Transverse colon (tissue), 4 donors: ENCODE data around the gene MUC20. TPM values are rescaled to one million over a fixed set of nuclear protein-coding genes. Genes with fewer than 3 reads are reported as not detected.
"Not testable (repeated sequence)": the region's sequence is repeated elsewhere in the genome, so short reads cannot be mapped to it uniquely, and the experiment has no call there.

Experiments used
- DNase-seq: peaks from one replicate; pipeline ENCODE4 v3.0.0-alpha.2; 2019
- H3K27ac ChIP-seq, 4 donors: fragments of 200-600 bp; sonication (generic); 2 replicates each; pipeline ENCODE4 v1.5.1; 2016 to 2018; ENCODE audit warnings: inconsistent platforms in 4 of 4
- H3K27me3 ChIP-seq: fragments of 200-600 bp; sonication (generic); 2 replicates; pipeline ENCODE4 v1.5.1; 2017; ENCODE audit warnings: inconsistent platforms
- H3K36me3 ChIP-seq, 4 donors: fragments of 200-600 bp; sonication (generic); 2 replicates each; pipeline ENCODE4 v1.5.1; 2017 to 2019; ENCODE audit warnings: inconsistent platforms in 4 of 4
- H3K4me1 ChIP-seq, 4 donors: fragments of 200-600 bp; sonication (generic); 2 replicates each; pipeline ENCODE4 v1.5.1; 2017 to 2020; ENCODE audit warnings: inconsistent platforms in 4 of 4
- H3K4me3 ChIP-seq, 4 donors: fragments of 200-600 bp; sonication (generic); 1 replicate in 1 of 4; 2 replicates in 3 of 4; pipeline versions ENCODE4 v1.5.1 to v1.6.1; 2017 to 2019; ENCODE audit warnings: inconsistent platforms in 4 of 4
- H3K9me3 ChIP-seq, 2 donors: fragments of 200-600 bp; sonication (generic); 2 replicates each; pipeline ENCODE4 v1.5.1; 2017 to 2019; ENCODE audit warnings: inconsistent platforms in 2 of 2
- CTCF ChIP-seq, 5 experiments: fragments of 200-600 bp in 3 of 5; fragments of 450-650 bp in 2 of 5; sonication (generic) in 3 of 5; IDR thresholded peaks; 1 replicate in 2 of 5; 2 replicates in 3 of 5; pipeline ENCODE4 v1.5.1; 2016 to 2017; ENCODE audit warnings: antibody characterized with exemption in 5 of 5, inconsistent platforms in 3 of 5, mild to moderate bottlenecking in 2 of 5, moderate library complexity in 1 of 5
- EP300 ChIP-seq: sonication (generic); formaldehyde crosslinking; IDR thresholded peaks from one replicate; pipeline ENCODE4 v1.6.1; 2017; ENCODE audit warnings: antibody characterized with exemption, low read depth
- POLR2A ChIP-seq: fragments of 450-650 bp; IDR thresholded peaks from one replicate; pipeline ENCODE4 v1.6.1; 2016; ENCODE audit warnings: antibody characterized with exemption, mild to moderate bottlenecking, moderate library complexity
- POLR2AphosphoS5 ChIP-seq, 3 donors: sonication (generic); formaldehyde crosslinking; IDR thresholded peaks; one replicate each; pipeline ENCODE4 v1.6.1; 2016; ENCODE audit warnings: antibody characterized with exemption in 3 of 3
- WGBS, 2 donors: methylation state at CpG; one replicate each; pipeline ENCODE4 v1.1.5; 2018; ENCODE audit warnings: low coverage in 1 of 2; 5-methylcytosine and 5-hydroxymethylcytosine counted together
- in situ Hi-C, 4 donors: fragments of 200-750 bp; cut with MboI; loops; one replicate each; pipeline versions ENCODE4 v1.15.0 to v1.15.1; 2017; ENCODE audit warnings: low sequenced_read_pairs in 3 of 4, low pct_ligation_motif_present in 1 of 4, low pct_unique_long_range_greater_than_20kb in 1 of 4
- intact Hi-C: fragments of 100-400 bp; cut with DNase I; formaldehyde crosslinking; loops from one replicate; pipeline ENCODE4 v1.15.1; 2023; ENCODE audit warnings: low total_unique reads
- total RNA-seq, 4 donors: library from RNA; depleted of rRNA; stranded (reverse); fragments of >200 nt; gene quantifications; one replicate each; pipeline ENCODE4 v1.1.0, GENCODE V29; 2016

MUC20 gene
- total RNA-seq, 4 donors from 2014 or later = 65.9 to 321 (median 131) TPM

GRCh38 chr3:195715583-195716266, 5.1 kb upstream of the MUC20 start:
- H3K27me3 ChIP-seq = no peaks in the 10 kb centered on the region
- in situ Hi-C loops (no loop called here), intact Hi-C loops (no loop called here)
- no peak overlapping the region for H3K27ac ChIP-seq
- H3K36me3 ChIP-seq = peaks cover 0 to 22% (median 0%) of the 10 kb centered on the region in 4 donors
- TF ChIP-seq POLR2AphosphoS5 (IDR thresholded peaks at IDR 0.05) (peak in 2 of 3 donors; percentile 22 to 80), EP300 (no peak), CTCF (IDR thresholded peaks at IDR 0.05) (no peak)
- WGBS, 2 donors = 83 to 88% methylated on average over 11 to 14 of the region's 14 CpGs
- peak; percentile 37 for DNase-seq
- peaks cover 0 to 15% (median 3%) of the 10 kb centered on the region in 4 donors for H3K4me1 ChIP-seq
- H3K4me3 ChIP-seq = no peak overlapping the region
- H3K9me3 ChIP-seq = no peaks in the 10 kb centered on the region

GRCh38 chr3:195717416-195717815, 3.4 kb upstream of the MUC20 start:
- H3K9me3 ChIP-seq = no peaks in the 10 kb centered on the region
- peaks cover 0 to 24% (median 5%) of the 10 kb centered on the region in 4 donors for H3K4me1 ChIP-seq
- in situ Hi-C loops (no loop called here), intact Hi-C loops (no loop called here)
- H3K27me3 ChIP-seq = no peaks in the 10 kb centered on the region
- DNase-seq = no peak
- H3K4me3 ChIP-seq = no peak overlapping the region
- TF ChIP-seq POLR2AphosphoS5 (IDR thresholded peaks at IDR 0.05) (no peak), EP300 (no peak)
- no peak overlapping the region for H3K27ac ChIP-seq
- 55 to 83% methylated on average over 5 to 9 of the region's 9 CpGs for WGBS, 2 donors
- peaks cover 0 to 12% (median 0%) of the 10 kb centered on the region in 4 donors for H3K36me3 ChIP-seq

- intact Hi-C loops = no loop called here
Measured at GRCh38 chr3:195717852-195718476, 2.8 kb upstream of the MUC20 start.

GRCh38 chr3:195718477-195718984, 2.2 kb upstream of the MUC20 start:
- no peak overlapping the region for H3K27ac ChIP-seq
- H3K36me3 ChIP-seq = peaks cover 0 to 12% (median 0%) of the 10 kb centered on the region in 4 donors
- 58 to 87% methylated on average over 6 to 7 of the region's 7 CpGs for WGBS, 2 donors
- TF ChIP-seq EP300 (no peak), CTCF (IDR thresholded peaks at IDR 0.05) (no peak), POLR2AphosphoS5 (IDR thresholded peaks at IDR 0.05) (no peak), POLR2A (no peak)
- intact Hi-C loops = no loop called here
- in situ Hi-C loops = no loop called here
- no peak for DNase-seq
- peaks cover 0 to 24% (median 5%) of the 10 kb centered on the region in 4 donors for H3K4me1 ChIP-seq
- no peaks in the 10 kb centered on the region for H3K9me3 ChIP-seq
- no peaks in the 10 kb centered on the region for H3K27me3 ChIP-seq
- no peak overlapping the region for H3K4me3 ChIP-seq

More at GRCh38 chr3:195717852-195718476, 2.8 kb upstream of the MUC20 start:
- TF ChIP-seq EP300 (no peak), POLR2AphosphoS5 (IDR thresholded peaks at IDR 0.05) (no peak), CTCF (IDR thresholded peaks at IDR 0.05) (no peak), POLR2A (no peak)
- in situ Hi-C loops = no loop called here
- no peak overlapping the region for H3K4me3 ChIP-seq
- H3K27ac ChIP-seq = no peak overlapping the region
- H3K36me3 ChIP-seq = peaks cover 0 to 12% (median 0%) of the 10 kb centered on the region in 4 donors
- H3K9me3 ChIP-seq = no peaks in the 10 kb centered on the region
- 51 to 80% methylated on average over 5 of the region's 5 CpGs for WGBS, 2 donors
- peaks cover 0 to 24% (median 5%) of the 10 kb centered on the region in 4 donors for H3K4me1 ChIP-seq
- H3K27me3 ChIP-seq = no peaks in the 10 kb centered on the region
- no peak for DNase-seq

GRCh38 chr3:195719514-195720254, 1.1 kb upstream of the MUC20 start:
- H3K27me3 ChIP-seq, H3K36me3 ChIP-seq, intact Hi-C loops, H3K9me3 ChIP-seq, H3K27ac ChIP-seq, H3K4me3 ChIP-seq, DNase-seq: not testable (repeated sequence)
- 62 to 74% methylated on average over 15 to 16 of the region's 16 CpGs for WGBS, 2 donors
- in situ Hi-C loops = loop anchor here in 1 of 4 donors (10.0 kb wide), 1 partner anchor 105 kb away; no protein-coding TSS in a partner anchor
- peaks cover 0 to 24% (median 5%) of the 10 kb centered on the region in 4 donors for H3K4me1 ChIP-seq

GRCh38 chr3:195722139-195722995, 1.6 kb downstream of the MUC20 start:
- WGBS, 2 donors = 20 to 68% methylated on average over 2 to 17 of the region's 21 CpGs
- intact Hi-C loops, H3K36me3 ChIP-seq, H3K27me3 ChIP-seq, H3K9me3 ChIP-seq, DNase-seq: not testable (repeated sequence)
- in situ Hi-C loops = loop anchor here in 1 of 4 donors (10.0 kb wide), 1 partner anchor 108 kb away; no protein-coding TSS in a partner anchor
- peaks cover 0 to 27% (median 8%) of the 10 kb centered on the region in 4 donors for H3K4me1 ChIP-seq
- H3K27ac ChIP-seq = peak overlapping the region in 3 of 4 donors; percentile 39 to 67 (median 67)
- H3K4me3 ChIP-seq = peak overlapping the region in 1 of 4 donors; percentile 2
